Endothelial cell of umbilical vein (primary cell): Measurements from ENCODE around the gene MATCAP1.

Experiments
- CTCF ChIP-seq, 2 donors: IDR thresholded peaks; 1 replicate in 1 of 2; 2 replicates in 1 of 2; pipeline ENCODE4 v1.5.1; 2011; ENCODE audit warnings: low read length in 2 of 2, mild to moderate bottlenecking in 2 of 2, moderate library complexity in 2 of 2, control low read depth in 1 of 2, inconsistent platforms in 1 of 2, low read depth in 1 of 2; ENCODE audit not compliant: insufficient read depth in 1 of 2; ENCODE audit errors: extremely low read depth in 1 of 2
- EZH2 ChIP-seq: IDR thresholded peaks from 2 replicates; pipeline ENCODE4 v1.6.1; 2012; ENCODE audit warnings: borderline replicate concordance, low read depth, mild to moderate bottlenecking, moderate library complexity, low read length, inconsistent platforms; ENCODE audit not compliant: severe bottlenecking
- JUN ChIP-seq: IDR thresholded peaks from 2 replicates; pipeline ENCODE4 v1.6.1; 2011; ENCODE audit warnings: borderline replicate concordance, low read depth; ENCODE audit not compliant: insufficient read length, insufficient read depth
- MAX ChIP-seq: IDR thresholded peaks from 2 replicates; pipeline ENCODE4 v1.6.1; 2011; ENCODE audit not compliant: insufficient read depth, insufficient read length
- POLR2A ChIP-seq: IDR thresholded peaks from 2 replicates; pipeline ENCODE4 v1.6.1; 2012; ENCODE audit warnings: low read depth, mild to moderate bottlenecking, control low read depth, low read length
- POLR2AphosphoS5 ChIP-seq: IDR thresholded peaks from 2 replicates; pipeline ENCODE4 v1.6.1; 2012; ENCODE audit warnings: low read depth, mild to moderate bottlenecking, control low read depth, low read length, moderate library complexity; ENCODE audit not compliant: insufficient read depth

- TF ChIP-seq CTCF (IDR thresholded peaks at IDR 0.05; ENCODE audit: extremely low read depth in 1 of 2, insufficient read depth in 1 of 2, low read depth in 1 of 2, low read length in 2 of 2) (no peak), POLR2AphosphoS5 (no peak), POLR2A (no peak), MAX (no peak), EZH2 (no peak), JUN (no peak)
These were observed 54.3 kb downstream of the MATCAP1 start for GRCh38 chr16:67129422-67129821.
